ENCODE measurements around the gene FHIT. TPM values are rescaled to one million over a fixed set of nuclear protein-coding genes. Genes with fewer than 3 reads are reported as not detected.
A peak's percentile ranks its signal among the peaks of the same experiment; 100 is the strongest.

FHIT gene
- total RNA-seq, 2 experiments from 2014 or later: 6.5 to 9.0 TPM

- ATAC-seq (no peak), DNase-seq (no peak)
- peaks cover 3% of the 10 kb centered on the region for H3K36me3 Mint-ChIP-seq
- H3K9me3 Mint-ChIP-seq (ENCODE audit: low read depth): no peaks in the 10 kb centered on the region
- no peak overlapping the region for H3K4me3 Mint-ChIP-seq
- no peak overlapping the region for H3K27ac Mint-ChIP-seq
- H3K27me3 Mint-ChIP-seq: no peaks in the 10 kb centered on the region
- CTCF ChIA-PET: no interaction called here
- no peaks in the 10 kb centered on the region for H3K4me1 Mint-ChIP-seq
Observed at GRCh38 chr3:60073942-60074341, 1177.3 kb downstream of the FHIT start.

DNA sequence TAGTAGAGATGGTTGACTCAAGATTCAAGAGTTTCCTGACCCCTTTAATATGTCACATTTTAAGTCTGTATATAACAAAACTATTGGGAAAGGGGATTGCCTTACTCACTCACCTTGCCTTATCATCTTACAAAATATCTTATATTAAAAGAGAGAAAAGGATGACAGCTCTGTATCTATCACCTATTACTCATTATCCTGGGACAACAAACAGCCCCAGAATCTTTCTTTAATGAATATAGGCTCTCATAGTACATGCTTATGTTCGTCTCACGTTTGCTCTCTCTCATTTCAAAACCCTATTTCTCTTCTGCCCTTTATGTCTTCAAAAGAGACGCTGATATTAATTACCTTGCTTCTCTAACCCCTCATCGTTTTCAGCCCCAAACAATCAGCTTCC is 1178.0 kb downstream of the FHIT start:
- DNase-seq (no peak), ATAC-seq (no peak)
- Mint-ChIP-seq H3K9me3 (ENCODE audit: low read depth) (no peaks in the 10 kb centered on the region), H3K27me3 (no peaks in the 10 kb centered on the region), H3K4me1 (no peaks in the 10 kb centered on the region), H3K27ac (no peak overlapping the region), H3K36me3 (peaks cover under 1% of the 10 kb centered on the region), H3K4me3 (no peak overlapping the region)
- CTCF ChIA-PET: no interaction called here

- peaks cover 3% of the 10 kb centered on the region for H3K36me3 Mint-ChIP-seq
- H3K27ac Mint-ChIP-seq: no peak overlapping the region
Observed at GRCh38 chr3:60070366-60070765, 1180.9 kb downstream of the FHIT start.

DNA sequence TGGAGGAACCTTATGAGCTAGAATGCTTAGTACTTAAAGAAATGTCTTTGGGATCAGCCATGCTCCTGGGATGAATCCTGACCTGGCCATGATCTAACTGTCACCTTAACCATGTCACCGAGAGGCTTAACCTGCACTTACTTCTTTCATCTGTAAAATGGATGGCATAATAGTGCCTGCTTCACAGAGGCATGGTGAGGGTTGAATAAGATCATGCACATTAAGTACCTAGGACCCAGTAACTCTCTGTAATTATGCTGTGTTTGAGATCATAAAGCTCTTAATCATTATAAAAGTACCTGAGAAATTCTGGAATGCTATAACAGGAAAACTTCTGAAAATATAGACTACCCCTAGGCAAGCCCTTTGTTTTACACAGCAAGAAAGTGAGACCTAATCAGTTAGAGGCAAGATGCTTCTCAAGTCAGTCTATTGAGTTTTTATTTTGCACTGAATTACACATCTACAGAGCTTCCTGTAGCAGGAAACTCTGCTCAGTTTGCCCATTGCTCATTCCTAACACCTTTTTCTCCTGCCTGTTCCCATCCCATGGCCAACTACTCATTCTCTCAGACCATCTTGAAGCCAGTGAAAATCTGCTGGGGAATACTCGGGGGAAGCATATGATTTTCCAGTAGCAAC is 1185.9 kb downstream of the FHIT start:
- peaks cover 2% of the 10 kb centered on the region for H3K9me3 Mint-ChIP-seq (ENCODE audit: low read depth)
- H3K27ac Mint-ChIP-seq: no peak overlapping the region
- peaks cover 4% of the 10 kb centered on the region for H3K4me1 Mint-ChIP-seq
- CTCF ChIA-PET: no interaction called here
- peaks cover 4% of the 10 kb centered on the region for H3K36me3 Mint-ChIP-seq
- ATAC-seq (no peak), DNase-seq (no peak)
- no peaks in the 10 kb centered on the region for H3K27me3 Mint-ChIP-seq
- H3K4me3 Mint-ChIP-seq: no peak overlapping the region

More at GRCh38 chr3:60070366-60070765, 1180.9 kb downstream of the FHIT start:
- Mint-ChIP-seq H3K4me1 (peaks cover 3% of the 10 kb centered on the region), H3K4me3 (no peak overlapping the region), H3K27me3 (no peaks in the 10 kb centered on the region), H3K9me3 (ENCODE audit: low read depth) (peaks cover 2% of the 10 kb centered on the region)
- DNase-seq (no peak), ATAC-seq (no peak)
- CTCF ChIA-PET: no interaction called here

- CTCF ChIA-PET: no interaction called here
- Mint-ChIP-seq H3K9me3 (ENCODE audit: low read depth) (peaks cover 2% of the 10 kb centered on the region), H3K27me3 (no peaks in the 10 kb centered on the region), H3K4me1 (peaks cover 4% of the 10 kb centered on the region), H3K27ac (no peak overlapping the region), H3K36me3 (peaks cover 4% of the 10 kb centered on the region), H3K4me3 (no peak overlapping the region)
- ATAC-seq: no peak
- no peak for DNase-seq
Observed at GRCh38 chr3:60064210-60065178, 1186.8 kb downstream of the FHIT start.

DNA sequence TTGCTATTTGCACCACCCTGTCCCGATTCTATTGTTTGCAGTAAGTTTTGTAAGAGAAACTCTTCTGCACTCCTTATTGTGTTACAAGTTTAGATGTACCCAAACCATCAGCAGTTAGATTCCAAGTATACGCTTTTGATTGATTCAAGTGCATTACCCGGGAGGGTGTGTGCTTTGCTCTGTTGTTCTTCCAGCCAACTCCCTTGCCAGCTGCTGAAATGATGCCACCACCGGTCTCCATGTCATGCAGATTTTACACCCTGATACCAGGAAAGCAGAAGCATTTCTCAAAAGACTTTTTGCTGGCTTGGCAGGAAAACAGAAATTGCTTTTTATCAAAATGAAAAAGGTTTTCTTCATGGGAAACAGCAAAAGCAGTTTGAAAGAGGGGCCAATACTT is 1194.8 kb downstream of the FHIT start:
- H3K4me1 Mint-ChIP-seq: peaks cover 5% of the 10 kb centered on the region
- CTCF ChIA-PET: interaction anchor here (1.4 kb wide), 1 partner anchor 10 kb away, joined by 4 read pairs; no protein-coding TSS in a partner anchor
- no peak for ATAC-seq
- no peak for DNase-seq
- no peak overlapping the region for H3K4me3 Mint-ChIP-seq
- H3K27me3 Mint-ChIP-seq: no peaks in the 10 kb centered on the region
- no peak overlapping the region for H3K27ac Mint-ChIP-seq
- peaks cover 5% of the 10 kb centered on the region for H3K9me3 Mint-ChIP-seq (ENCODE audit: low read depth)
- no peaks in the 10 kb centered on the region for H3K36me3 Mint-ChIP-seq

- Mint-ChIP-seq H3K27ac (no peak overlapping the region), H3K4me1 (peaks cover 5% of the 10 kb centered on the region), H3K27me3 (no peaks in the 10 kb centered on the region), H3K4me3 (no peak overlapping the region), H3K9me3 (ENCODE audit: low read depth) (peaks cover 5% of the 10 kb centered on the region), H3K36me3 (no peaks in the 10 kb centered on the region)
- CTCF ChIA-PET: interaction anchor here (0.7 to 1.4 kb wide), 2 partner anchors 9 to 473 kb away, joined by 3 to 4 read pairs; no protein-coding TSS in a partner anchor
- DNase-seq: no peak
- ATAC-seq: no peak
Observed at GRCh38 chr3:60055765-60056164, 1195.5 kb downstream of the FHIT start.

DNA sequence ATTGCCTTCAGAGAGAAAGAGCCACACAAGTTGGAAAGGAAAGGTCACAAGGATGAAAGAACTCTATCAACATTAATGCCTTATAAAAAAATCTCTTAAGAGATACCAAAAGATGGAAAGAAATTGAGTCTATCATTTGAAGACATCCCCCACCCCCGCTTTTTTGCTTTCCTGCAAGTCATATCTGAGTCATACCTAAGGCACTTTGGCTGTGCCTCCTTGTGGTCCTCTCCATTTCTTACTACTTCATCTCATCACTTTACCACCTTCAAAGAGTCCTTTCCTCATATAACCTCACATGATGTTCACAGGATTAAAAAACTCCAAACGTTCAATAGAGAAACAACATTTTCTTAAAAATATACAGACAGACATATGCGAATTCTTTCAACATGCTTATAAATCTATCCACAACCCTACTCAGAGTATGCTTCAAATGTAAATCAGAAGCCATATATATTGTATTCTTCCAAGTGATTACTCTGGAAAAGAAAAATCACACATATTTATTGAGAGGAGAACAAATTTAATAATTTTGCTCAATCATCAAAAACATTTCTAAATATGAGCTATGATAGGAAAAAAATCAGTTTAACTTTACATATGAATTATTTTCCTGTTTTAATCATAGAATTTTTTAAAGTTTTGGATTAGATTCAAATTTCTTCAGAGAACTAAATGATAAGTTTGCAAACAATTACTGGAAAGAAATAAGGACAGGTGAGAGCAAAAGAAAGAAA is 1197.6 kb downstream of the FHIT start:
- peaks cover 9% of the 10 kb centered on the region for H3K4me1 Mint-ChIP-seq
- CTCF ChIA-PET: no interaction called here
- H3K9me3 Mint-ChIP-seq (ENCODE audit: low read depth): peaks cover 5% of the 10 kb centered on the region
- H3K36me3 Mint-ChIP-seq: no peaks in the 10 kb centered on the region
- no peak overlapping the region for H3K27ac Mint-ChIP-seq
- DNase-seq: no peak
- no peak overlapping the region for H3K4me3 Mint-ChIP-seq
- H3K27me3 Mint-ChIP-seq: no peaks in the 10 kb centered on the region
- ATAC-seq: no peak

DNA sequence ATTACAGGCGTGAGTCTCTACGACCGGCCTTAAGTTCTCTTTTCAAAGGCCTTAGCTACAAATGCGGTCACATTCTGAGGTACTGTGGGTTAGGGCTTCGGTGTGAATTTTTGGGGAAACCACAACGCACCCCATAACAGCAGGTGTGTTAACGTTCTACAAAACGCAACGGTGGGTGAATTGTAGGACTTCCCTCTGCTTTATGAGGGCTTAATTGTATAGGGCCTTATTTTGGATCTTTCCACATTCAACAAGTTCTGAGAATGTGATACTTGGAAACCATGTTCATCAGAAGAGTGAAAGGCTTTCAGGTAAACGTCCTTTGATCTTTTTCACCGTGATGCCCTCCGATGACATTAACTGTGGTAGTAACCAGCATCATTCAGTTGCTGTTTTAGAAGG is 1202.8 kb downstream of the FHIT start:
- H3K27me3 Mint-ChIP-seq: no peaks in the 10 kb centered on the region
- no peaks in the 10 kb centered on the region for H3K9me3 Mint-ChIP-seq (ENCODE audit: low read depth)
- H3K4me1 Mint-ChIP-seq: peaks cover 29% of the 10 kb centered on the region
- peaks cover 15% of the 10 kb centered on the region for H3K36me3 Mint-ChIP-seq
- no peak overlapping the region for H3K4me3 Mint-ChIP-seq
- DNase-seq (peak; percentile 42), ATAC-seq (peak; percentile 53)
- CTCF ChIA-PET: interaction anchor here (0.6 kb wide), 1 partner anchor 14 kb away, joined by 3 read pairs; no protein-coding TSS in a partner anchor
- H3K27ac Mint-ChIP-seq: peak overlapping the region; percentile 66

DNA sequence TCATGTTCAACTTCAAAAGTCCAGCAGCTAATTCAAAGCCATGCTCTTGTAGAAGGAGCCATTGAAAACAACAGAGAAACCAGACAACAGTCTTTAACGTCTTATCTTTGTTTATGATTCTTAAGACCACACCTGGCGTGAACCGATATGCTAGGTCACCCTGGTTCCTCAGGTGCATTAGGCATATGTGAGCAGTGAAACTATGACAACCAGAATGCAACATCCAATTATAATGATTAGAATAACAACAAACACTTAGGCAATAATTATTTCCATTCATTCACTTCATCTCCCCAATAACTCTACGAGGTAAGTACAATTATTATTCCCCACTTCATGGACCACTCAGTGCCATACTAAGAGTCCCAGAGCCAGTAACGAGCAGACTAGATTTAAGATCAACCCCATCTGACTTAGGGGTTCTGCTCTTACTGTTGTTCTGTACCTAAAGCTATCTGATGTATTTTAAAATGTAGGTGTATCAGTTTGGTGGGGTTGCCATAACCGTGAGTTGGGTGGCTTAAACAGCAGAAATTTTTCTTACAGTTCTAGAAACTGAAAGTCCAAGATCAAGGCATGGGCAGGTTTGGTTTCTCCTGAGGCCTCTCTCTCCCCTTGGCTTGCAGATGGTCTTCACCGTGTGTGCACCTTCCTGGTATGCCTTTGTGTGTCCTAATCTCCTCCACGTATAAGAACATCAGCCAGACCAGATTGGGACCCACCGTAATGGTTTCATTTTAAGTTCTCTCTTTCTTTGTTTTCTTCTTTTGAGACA is 1203.6 kb downstream of the FHIT start:
- no peaks in the 10 kb centered on the region for H3K27me3 Mint-ChIP-seq
- H3K27ac Mint-ChIP-seq: peak overlapping the region; percentile 66
- DNase-seq: no peak
- H3K9me3 Mint-ChIP-seq (ENCODE audit: low read depth): no peaks in the 10 kb centered on the region
- peaks cover 15% of the 10 kb centered on the region for H3K36me3 Mint-ChIP-seq
- peaks cover 27% of the 10 kb centered on the region for H3K4me1 Mint-ChIP-seq
- no peak for ATAC-seq
- CTCF ChIA-PET: interaction anchor here (1.8 kb wide), 1 partner anchor 9 kb away, joined by 4 read pairs; no protein-coding TSS in a partner anchor
- H3K4me3 Mint-ChIP-seq: no peak overlapping the region

- H3K36me3 Mint-ChIP-seq: peaks cover 17% of the 10 kb centered on the region
- CTCF ChIA-PET: interaction anchor here (1.8 kb wide), 1 partner anchor 10 kb away, joined by 4 read pairs; no protein-coding TSS in a partner anchor
- H3K27me3 Mint-ChIP-seq: no peaks in the 10 kb centered on the region
- no peaks in the 10 kb centered on the region for H3K9me3 Mint-ChIP-seq (ENCODE audit: low read depth)
- H3K4me1 Mint-ChIP-seq: peaks cover 27% of the 10 kb centered on the region
- no peak overlapping the region for H3K4me3 Mint-ChIP-seq
- no peak for ATAC-seq
- no peak for DNase-seq
- H3K27ac Mint-ChIP-seq: no peak overlapping the region
Observed at GRCh38 chr3:60046210-60046609, 1205.0 kb downstream of the FHIT start.

GRCh38 chr3:60045686-60046085 is 1205.6 kb downstream of the FHIT start:
- no peaks in the 10 kb centered on the region for H3K9me3 Mint-ChIP-seq (ENCODE audit: low read depth)
- H3K4me1 Mint-ChIP-seq: peaks cover 27% of the 10 kb centered on the region
- H3K27me3 Mint-ChIP-seq: no peaks in the 10 kb centered on the region
- DNase-seq: no peak
- peaks cover 17% of the 10 kb centered on the region for H3K36me3 Mint-ChIP-seq
- H3K4me3 Mint-ChIP-seq: no peak overlapping the region
- CTCF ChIA-PET: no interaction called here
- H3K27ac Mint-ChIP-seq: no peak overlapping the region
- ATAC-seq: no peak

GRCh38 chr3:60036803-60037202 is 1214.4 kb downstream of the FHIT start:
- CTCF ChIA-PET: no interaction called here
- no peak overlapping the region for H3K4me3 Mint-ChIP-seq
- H3K4me1 Mint-ChIP-seq: no peaks in the 10 kb centered on the region

More at GRCh38 chr3:60036803-60037202, 1214.4 kb downstream of the FHIT start:
- ATAC-seq: no peak
- peaks cover 2% of the 10 kb centered on the region for H3K36me3 Mint-ChIP-seq
- H3K27me3 Mint-ChIP-seq: no peaks in the 10 kb centered on the region
- no peak overlapping the region for H3K27ac Mint-ChIP-seq
- peaks cover 5% of the 10 kb centered on the region for H3K9me3 Mint-ChIP-seq (ENCODE audit: low read depth)
- DNase-seq: no peak
